NB4 (cell line): Measurements from ENCODE around the gene DSE.

Experiments
- CTCF ChIP-seq: IDR thresholded peaks from one replicate; pipeline ENCODE4 v1.5.1; 2012; ENCODE audit warnings: low read depth, low read length
- POLR2A ChIP-seq: IDR thresholded peaks from 2 replicates; pipeline ENCODE4 v1.6.1; 2011; ENCODE audit warnings: mild to moderate bottlenecking; ENCODE audit not compliant: insufficient read length; ENCODE audit errors: extremely low read depth

- TF ChIP-seq POLR2A (no peak), CTCF (no peak)
These were observed 16.0 kb downstream of the DSE start for GRCh38 chr6:116386581-116387299.
